Fibroblast of the conjunctiva (primary cell): ENCODE measurements around the gene KRT86.
"Not testable (repeated sequence)": the region's sequence is repeated elsewhere in the genome, so short reads cannot be mapped to it uniquely, and the experiment has no call there.

Experiments used
- DNase-seq: peaks from one replicate; pipeline ENCODE4 v3.0.0-alpha.2; 2010; ENCODE audit warnings: low read depth

Gene KRT86

GRCh38 chr12:52252175-52252615 lies 22.2 kb upstream of the KRT86 start:
- not testable (repeated sequence) for DNase-seq

- DNase-seq: no peak
Measured at GRCh38 chr12:52252728-52253343, 21.6 kb upstream of the KRT86 start.

GRCh38 chr12:52253391-52254179 lies 20.9 kb upstream of the KRT86 start:
- DNase-seq: no peak

- DNase-seq: no peak
Measured at GRCh38 chr12:52254180-52254964, 20.1 kb upstream of the KRT86 start.

- DNase-seq: no peak
Measured at GRCh38 chr12:52254965-52255751, 19.3 kb upstream of the KRT86 start.

- DNase-seq: no peak
Measured at GRCh38 chr12:52255926-52256583, 18.4 kb upstream of the KRT86 start.

- no peak for DNase-seq
Measured at GRCh38 chr12:52256584-52256935, 17.9 kb upstream of the KRT86 start.

GRCh38 chr12:52257074-52257551 lies 17.3 kb upstream of the KRT86 start:
- no peak for DNase-seq

- DNase-seq: not testable (repeated sequence)
Measured at GRCh38 chr12:52257922-52258321, 16.5 kb upstream of the KRT86 start.

- DNase-seq: no peak
Measured at GRCh38 chr12:52258335-52258901, 16.0 kb upstream of the KRT86 start.

GRCh38 chr12:52259657-52260243 lies 14.7 kb upstream of the KRT86 start:
- DNase-seq: no peak

GRCh38 chr12:52260361-52261207 lies 13.9 kb upstream of the KRT86 start:
- peak; percentile 27 for DNase-seq

- no peak for DNase-seq
Measured at GRCh38 chr12:52261208-52261484, 13.3 kb upstream of the KRT86 start.

- DNase-seq: no peak
Measured at GRCh38 chr12:52262286-52262685, 12.2 kb upstream of the KRT86 start.

GRCh38 chr12:52263761-52264434 lies 10.5 kb upstream of the KRT86 start:
- DNase-seq: no peak

- no peak for DNase-seq
Measured at GRCh38 chr12:52264435-52264825, 10.0 kb upstream of the KRT86 start.

GRCh38 chr12:52266514-52266913 lies 7.9 kb upstream of the KRT86 start:
- DNase-seq: no peak

- no peak for DNase-seq
Measured at GRCh38 chr12:52267266-52267665, 7.2 kb upstream of the KRT86 start.

- no peak for DNase-seq
Measured at GRCh38 chr12:52267699-52268098, 6.7 kb upstream of the KRT86 start.
